ENCODE measurements around the gene RAET1G.
"Not testable (repeated sequence)": the region's sequence is repeated elsewhere in the genome, so short reads cannot be mapped to it uniquely, and the experiment has no call there.

RAET1G gene, protein sequence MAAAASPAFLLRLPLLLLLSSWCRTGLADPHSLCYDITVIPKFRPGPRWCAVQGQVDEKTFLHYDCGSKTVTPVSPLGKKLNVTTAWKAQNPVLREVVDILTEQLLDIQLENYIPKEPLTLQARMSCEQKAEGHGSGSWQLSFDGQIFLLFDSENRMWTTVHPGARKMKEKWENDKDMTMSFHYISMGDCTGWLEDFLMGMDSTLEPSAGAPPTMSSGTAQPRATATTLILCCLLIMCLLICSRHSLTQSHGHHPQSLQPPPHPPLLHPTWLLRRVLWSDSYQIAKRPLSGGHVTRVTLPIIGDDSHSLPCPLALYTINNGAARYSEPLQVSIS

DNA sequence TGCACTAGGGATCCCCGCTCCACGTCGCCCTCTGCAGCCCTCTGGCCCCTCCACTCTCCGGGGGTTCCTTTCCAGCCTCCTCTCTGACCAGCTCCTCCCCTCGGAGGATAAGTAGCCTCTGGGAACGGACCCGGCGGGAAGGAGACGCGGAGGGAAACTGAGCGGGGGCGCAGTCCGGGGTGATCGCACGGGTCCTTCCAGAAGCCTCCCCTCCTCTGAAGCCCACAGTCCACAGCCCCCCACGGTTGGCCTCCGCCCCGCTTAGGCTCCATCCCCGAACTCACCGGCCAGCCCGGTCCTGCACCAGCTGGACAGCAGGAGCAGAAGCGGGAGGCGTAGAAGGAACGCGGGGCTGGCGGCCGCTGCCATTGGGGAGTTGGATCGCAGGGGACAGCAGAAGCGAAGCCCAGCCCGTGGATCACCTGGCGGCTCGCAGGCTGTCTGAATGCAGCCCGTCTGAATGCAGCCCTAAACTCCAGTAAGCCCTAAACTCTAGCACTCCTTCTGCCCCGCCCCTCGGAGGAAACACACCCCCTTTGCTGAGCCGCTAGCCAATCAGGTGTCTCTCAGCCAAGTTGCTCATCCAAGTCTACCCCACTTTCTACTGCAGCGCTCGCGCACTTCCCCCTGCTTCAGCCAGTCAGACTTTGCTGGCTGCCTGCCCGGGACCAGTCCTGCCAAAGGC, at the start of gene RAET1G:
Gene RAET1G, minus strand, starts transcription at position 480 of the 685 bp plus-strand sequence. Its CDS starts 111 bp downstream, at position 369.
- TF ChIP-seq, protein P1, sequence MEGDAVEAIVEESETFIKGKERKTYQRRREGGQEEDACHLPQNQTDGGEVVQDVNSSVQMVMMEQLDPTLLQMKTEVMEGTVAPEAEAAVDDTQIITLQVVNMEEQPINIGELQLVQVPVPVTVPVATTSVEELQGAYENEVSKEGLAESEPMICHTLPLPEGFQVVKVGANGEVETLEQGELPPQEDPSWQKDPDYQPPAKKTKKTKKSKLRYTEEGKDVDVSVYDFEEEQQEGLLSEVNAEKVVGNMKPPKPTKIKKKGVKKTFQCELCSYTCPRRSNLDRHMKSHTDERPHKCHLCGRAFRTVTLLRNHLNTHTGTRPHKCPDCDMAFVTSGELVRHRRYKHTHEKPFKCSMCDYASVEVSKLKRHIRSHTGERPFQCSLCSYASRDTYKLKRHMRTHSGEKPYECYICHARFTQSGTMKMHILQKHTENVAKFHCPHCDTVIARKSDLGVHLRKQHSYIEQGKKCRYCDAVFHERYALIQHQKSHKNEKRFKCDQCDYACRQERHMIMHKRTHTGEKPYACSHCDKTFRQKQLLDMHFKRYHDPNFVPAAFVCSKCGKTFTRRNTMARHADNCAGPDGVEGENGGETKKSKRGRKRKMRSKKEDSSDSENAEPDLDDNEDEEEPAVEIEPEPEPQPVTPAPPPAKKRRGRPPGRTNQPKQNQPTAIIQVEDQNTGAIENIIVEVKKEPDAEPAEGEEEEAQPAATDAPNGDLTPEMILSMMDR (IDR thresholded peaks at IDR 0.05; ENCODE audit: low read depth, low read length): no peak
- H3K4me3 ChIP-seq (replicated peaks in 1 of 2; ENCODE audit: low read depth in 2 of 2, low read length in 2 of 2): peak within 1 kb of the TSS; percentile 64 to 70
- DNase-seq (ENCODE audit: low read depth in 2 of 2): peak; percentile 95 to 97

DNA sequence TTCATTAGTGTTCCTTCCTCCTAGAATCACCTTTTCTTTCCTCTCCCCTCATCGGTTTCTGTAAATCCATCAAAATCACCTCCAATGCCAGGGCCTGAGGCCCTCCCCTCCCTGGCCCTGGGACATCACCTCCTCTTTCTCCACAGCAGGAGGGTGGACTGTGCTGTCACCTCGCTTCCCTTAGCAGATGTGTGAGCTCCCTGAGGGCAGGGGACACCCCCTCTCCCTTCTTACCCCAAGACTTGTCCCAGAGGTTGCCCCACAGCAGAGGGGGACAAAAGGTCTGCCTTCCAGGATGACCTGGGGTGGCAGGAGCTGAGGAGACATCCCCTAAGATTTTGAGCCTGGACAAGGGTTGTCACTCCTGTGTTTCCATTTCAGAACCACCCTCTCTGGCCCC, 46.7 kb upstream of the RAET1G start:
- no peak overlapping the region for H3K4me3 ChIP-seq (replicated peaks in 1 of 2; ENCODE audit: low read depth in 2 of 2, low read length in 2 of 2)
- DNase-seq (ENCODE audit: low read depth in 2 of 2): no peak
- TF ChIP-seq, protein P1 (IDR thresholded peaks at IDR 0.05; ENCODE audit: low read depth, low read length): no peak

DNA sequence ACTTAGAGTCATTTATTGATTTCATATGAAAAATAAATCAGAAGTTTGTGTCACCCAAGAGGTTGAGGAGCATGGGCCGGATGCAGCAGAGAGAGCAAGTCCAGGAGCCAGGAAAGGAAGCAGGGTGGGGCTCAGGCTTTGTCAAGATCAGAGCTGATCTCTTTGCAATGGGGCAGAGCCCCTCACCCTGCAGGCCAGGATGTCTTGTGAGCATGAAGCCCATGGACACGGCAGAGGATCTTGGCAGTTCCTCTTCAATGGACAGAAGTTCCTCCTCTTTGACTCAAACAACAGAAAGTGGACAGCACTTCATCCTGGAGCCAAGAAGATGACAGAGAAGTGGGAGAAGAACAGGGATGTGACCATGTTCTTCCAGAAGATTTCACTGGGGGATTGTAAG, 46.0 kb upstream of the RAET1G start:
- not testable (repeated sequence) for DNase-seq (ENCODE audit: low read depth in 2 of 2); H3K4me3 ChIP-seq (replicated peaks in 1 of 2; ENCODE audit: low read depth in 2 of 2, low read length in 2 of 2)

DNA sequence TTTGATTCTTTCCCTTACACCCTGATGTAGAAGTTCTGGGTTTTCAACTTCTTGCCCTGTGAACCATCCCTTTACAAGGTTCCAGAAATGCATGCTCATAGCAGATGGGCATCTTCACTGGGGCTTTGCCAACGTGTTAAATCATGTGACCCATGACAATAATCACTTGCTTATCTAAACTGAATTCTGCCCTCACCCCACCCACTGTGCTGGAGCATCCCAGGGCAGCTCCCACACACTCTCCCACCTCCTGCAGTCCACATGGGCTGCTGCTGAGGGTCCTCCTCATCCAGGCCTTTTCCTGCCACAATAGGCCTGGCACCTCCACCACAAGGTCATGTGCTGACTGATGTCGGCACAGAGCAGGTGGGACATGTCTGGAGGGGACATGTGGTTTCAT, 45.1 kb upstream of the RAET1G start:
- not testable (repeated sequence) for H3K4me3 ChIP-seq (replicated peaks in 1 of 2; ENCODE audit: low read depth in 2 of 2, low read length in 2 of 2); DNase-seq (ENCODE audit: low read depth in 2 of 2)

DNA sequence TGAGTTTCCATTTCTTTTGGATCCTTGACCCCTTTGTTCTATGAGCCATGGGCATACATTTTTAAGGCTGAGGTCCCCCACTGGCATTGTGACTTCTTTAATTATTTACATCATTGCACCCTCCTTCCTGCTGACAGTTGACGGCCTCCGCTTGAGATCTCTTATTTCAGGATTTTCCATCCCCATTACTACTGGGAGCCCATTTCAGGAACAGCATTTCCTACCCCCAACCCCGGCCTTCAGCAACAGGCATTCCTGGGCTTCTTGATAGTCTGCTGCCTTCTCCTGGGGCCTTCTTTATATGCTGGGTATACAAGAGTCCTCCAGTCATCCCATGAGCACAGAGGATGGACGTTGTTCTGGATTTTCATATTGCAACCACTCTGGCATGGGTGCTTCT, 44.7 kb upstream of the RAET1G start:
- H3K4me3 ChIP-seq (replicated peaks in 1 of 2; ENCODE audit: low read depth in 2 of 2, low read length in 2 of 2): no peak overlapping the region
- TF ChIP-seq, protein P1 (IDR thresholded peaks at IDR 0.05; ENCODE audit: low read depth, low read length): no peak
- DNase-seq (ENCODE audit: low read depth in 2 of 2): no peak

DNA sequence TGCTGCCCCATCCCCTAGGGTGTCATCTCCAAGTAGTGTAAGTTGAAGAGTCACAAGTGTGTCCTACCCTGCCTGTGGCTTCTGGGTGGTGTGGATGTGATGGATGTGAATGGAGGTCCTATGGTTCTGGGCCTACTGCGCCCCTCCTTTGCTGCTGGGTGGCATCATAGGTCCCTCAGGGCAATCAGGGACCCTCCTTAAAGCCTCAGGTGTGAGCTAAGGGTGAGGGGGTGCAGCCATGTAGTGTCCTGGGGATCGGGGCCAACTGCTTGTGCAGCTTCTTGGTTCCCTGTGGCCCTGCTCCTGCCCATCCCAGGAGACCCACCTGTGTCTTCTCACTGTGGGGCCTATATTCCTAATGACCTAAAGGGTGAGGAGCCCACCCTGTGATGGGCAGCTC, 43.4 kb upstream of the RAET1G start:
- not testable (repeated sequence) for H3K4me3 ChIP-seq (replicated peaks in 1 of 2; ENCODE audit: low read depth in 2 of 2, low read length in 2 of 2); DNase-seq (ENCODE audit: low read depth in 2 of 2)

DNA sequence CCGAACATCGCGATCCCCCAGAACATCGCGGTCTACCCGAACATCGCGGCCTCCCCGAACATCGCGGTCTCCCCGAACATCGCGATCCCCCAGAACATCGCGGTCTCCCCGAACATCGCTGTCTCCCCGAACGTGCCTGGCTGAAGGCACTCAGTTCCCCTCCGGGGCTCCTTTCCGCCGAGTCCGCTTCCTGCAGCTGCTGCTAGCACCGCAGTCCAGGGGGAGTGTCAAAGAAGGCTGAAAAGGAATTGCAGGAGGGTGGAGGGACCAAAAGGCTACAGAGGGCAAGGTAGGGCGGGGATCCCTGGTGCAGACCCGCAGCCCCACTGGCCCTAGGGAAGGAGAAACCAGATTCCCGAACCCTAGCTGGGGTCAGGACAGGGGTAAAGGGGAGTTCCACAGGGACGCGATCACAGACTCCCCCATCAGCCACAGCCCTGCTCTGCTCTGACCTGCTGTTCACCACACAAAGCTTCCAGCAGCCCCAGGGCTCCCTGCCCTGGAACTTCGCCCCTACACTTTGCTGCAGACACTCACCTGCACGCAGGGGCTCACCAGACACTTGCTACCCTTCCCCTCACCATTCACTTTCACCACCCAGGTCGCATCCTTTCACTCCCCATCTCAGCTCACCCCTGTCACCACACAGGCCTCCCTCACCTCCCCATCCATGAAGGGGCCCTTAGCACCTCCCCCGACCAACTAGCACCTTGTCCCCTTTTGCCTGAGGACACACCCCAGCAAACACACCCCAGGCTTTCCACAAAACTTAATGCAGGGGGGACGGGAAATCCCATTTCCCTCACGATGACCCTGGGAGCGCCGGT, 42.5 kb upstream of the RAET1G start:
- no peak for DNase-seq (ENCODE audit: low read depth in 2 of 2)

More for the DNA sequence above, 42.5 kb upstream of the RAET1G start:
- H3K4me3 ChIP-seq (replicated peaks in 1 of 2; ENCODE audit: low read depth in 2 of 2, low read length in 2 of 2): peak overlapping the region; percentile 34 to 56
- TF ChIP-seq, protein P1 (IDR thresholded peaks at IDR 0.05; ENCODE audit: low read depth, low read length): no peak

All from cardiac fibroblast (primary cell).